GM12873 (cell line): ENCODE data around the gene SYT1.

Experiments
- CTCF ChIP-seq: IDR thresholded peaks from 2 replicates; pipeline ENCODE4 v1.5.1; 2012; ENCODE audit warnings: low read depth, mild to moderate bottlenecking, moderate library complexity, low read length, control low read depth; ENCODE audit not compliant: insufficient read depth; ENCODE audit errors: missing control alignments

Gene SYT1

GRCh38 chr12:79057540-79057939, 193.0 kb downstream of the SYT1 start:
- TF ChIP-seq CTCF: no peak

- no peak for TF ChIP-seq CTCF
Measured at GRCh38 chr12:79058342-79058741, 193.8 kb downstream of the SYT1 start.

GRCh38 chr12:79059557-79059956, 195.0 kb downstream of the SYT1 start:
- no peak for TF ChIP-seq CTCF

- TF ChIP-seq CTCF: no peak
Measured at GRCh38 chr12:79063258-79063657, 198.7 kb downstream of the SYT1 start.

GRCh38 chr12:79067977-79068376, 203.4 kb downstream of the SYT1 start:
- TF ChIP-seq CTCF: no peak

GRCh38 chr12:79069009-79069408, 204.4 kb downstream of the SYT1 start:
- TF ChIP-seq CTCF: no peak

- TF ChIP-seq CTCF: no peak
Measured at GRCh38 chr12:79071498-79071897, 206.9 kb downstream of the SYT1 start.

- no peak for TF ChIP-seq CTCF
Measured at GRCh38 chr12:79073506-79073905, 208.9 kb downstream of the SYT1 start.
